Measurements from ENCODE around the gene UBAC1. TPM values are rescaled to one million over a fixed set of nuclear protein-coding genes. Genes with fewer than 3 reads are reported as not detected.

UBAC1 gene
- total and polyA plus RNA-seq, 9 of the 15 experiments (the other 6 are each of a cell fraction or from before 2014, with no cell fraction given) = 94.0 to 399 (median 228) TPM

GRCh38 chr9:135992486-135993408 lies 31.6 kb upstream of the UBAC1 start (continued):
- TF ChIP-seq NR2C2 (CRISPR knock-in tag; IDR thresholded peaks at IDR 0.05) = no peak
- peak; percentile 28; the same call in 1 of the 2 replicates for TF ChIP-seq NR2C2 (tag; IDR thresholded peaks at IDR 0.05)
- peak in 1 of 2 experiments; percentile 22; a peak in 1 of 4 replicates for TF ChIP-seq RAD21 (CRISPR knock-in tag; conservative IDR thresholded peaks at IDR 0.05 in 1 of 2, IDR thresholded peaks at IDR 0.05 in 1 of 2)
- TF ChIP-seq TOE1 (IDR thresholded peaks at IDR 0.05; ENCODE audit: borderline replicate concordance) = peak; percentile 54; the same call in 1 of the 2 replicates
- TF ChIP-seq TOE1 (CRISPR knock-in tag; IDR thresholded peaks at IDR 0.05; ENCODE audit: borderline replicate concordance, low read depth) = no peak
- no peak for TF ChIP-seq POLR3G (IDR thresholded peaks at IDR 0.05; ENCODE audit: extremely low read depth, insufficient read length, insufficient replicate concordance)
- no peak for TF ChIP-seq HDAC6 (IDR thresholded peaks at IDR 0.05; ENCODE audit: low read depth, low read length)
- TF ChIP-seq ZNF395 (CRISPR knock-in tag; IDR thresholded peaks at IDR 0.05) = peak; percentile 82
- TF ChIP-seq MBD2 (IDR thresholded peaks at IDR 0.05; ENCODE audit: borderline replicate concordance, low read depth) = no peak
- peak in 1 of 2 experiments; percentile 65; a peak in 1 of 4 replicates for TF ChIP-seq TEAD1 (CRISPR knock-in tag; IDR thresholded peaks at IDR 0.05)
- TF ChIP-seq MAFG (tag; conservative IDR thresholded peaks at IDR 0.05) = no peak
- TF ChIP-seq TCF15 (CRISPR knock-in tag; IDR thresholded peaks at IDR 0.05) = no peak
- no peak for TF ChIP-seq JUNB (CRISPR knock-in tag; conservative IDR thresholded peaks at IDR 0.05)
- TF ChIP-seq SNRNP70 (optimal IDR thresholded peaks at IDR 0.05; ENCODE audit: low read depth, low read length) = no peak
- no peak for TF ChIP-seq RBM17 (IDR thresholded peaks at IDR 0.05; ENCODE audit: borderline replicate concordance, low read depth, low read length)
- no peak for TF ChIP-seq MTF1 (CRISPR knock-in tag; IDR thresholded peaks at IDR 0.05; ENCODE audit: borderline replicate concordance)
- no peak for TF ChIP-seq ZKSCAN3 (CRISPR knock-in tag; IDR thresholded peaks at IDR 0.05)
- TF ChIP-seq HMGN3 (IDR thresholded peaks at IDR 0.05; ENCODE audit: borderline replicate concordance, extremely low read depth, insufficient read length, low read depth, low read length) = peak; percentile 83
- TF ChIP-seq THRAP3 (IDR thresholded peaks at IDR 0.05; ENCODE audit: borderline replicate concordance) = no peak
- TF ChIP-seq HINFP (tag; conservative IDR thresholded peaks at IDR 0.05; ENCODE audit: low read depth) = no peak
- TF ChIP-seq FOXJ3 (CRISPR knock-in tag; IDR thresholded peaks at IDR 0.05) = no peak
- no peak for TF ChIP-seq SETDB1 (IDR thresholded peaks at IDR 0.05; ENCODE audit: low read length)
- TF ChIP-seq ZNF507 (tag; conservative IDR thresholded peaks at IDR 0.05) = no peak
- peak; percentile 16; the same call in 1 of the 2 replicates for TF ChIP-seq CEBPB (tag; IDR thresholded peaks at IDR 0.05)
- peak; percentile 40 for TF ChIP-seq ZFX (CRISPR knock-in tag; IDR thresholded peaks at IDR 0.05)
